Activated T-cell treated with anti-CD3 and anti-CD28 coated beads, Interleukin-2, amount 50 U/mL, for 48 hours (primary cell): Measurements from ENCODE around the gene ABCG8.
"Not testable (repeated sequence)": the region's sequence is repeated elsewhere in the genome, so short reads cannot be mapped to it uniquely, and the experiment has no call there.

Source experiments
- DNase-seq, 2 experiments: peaks; one replicate each; pipeline ENCODE4 v3.0.0-alpha.2; 2020

The ABCG8 gene

DNA sequence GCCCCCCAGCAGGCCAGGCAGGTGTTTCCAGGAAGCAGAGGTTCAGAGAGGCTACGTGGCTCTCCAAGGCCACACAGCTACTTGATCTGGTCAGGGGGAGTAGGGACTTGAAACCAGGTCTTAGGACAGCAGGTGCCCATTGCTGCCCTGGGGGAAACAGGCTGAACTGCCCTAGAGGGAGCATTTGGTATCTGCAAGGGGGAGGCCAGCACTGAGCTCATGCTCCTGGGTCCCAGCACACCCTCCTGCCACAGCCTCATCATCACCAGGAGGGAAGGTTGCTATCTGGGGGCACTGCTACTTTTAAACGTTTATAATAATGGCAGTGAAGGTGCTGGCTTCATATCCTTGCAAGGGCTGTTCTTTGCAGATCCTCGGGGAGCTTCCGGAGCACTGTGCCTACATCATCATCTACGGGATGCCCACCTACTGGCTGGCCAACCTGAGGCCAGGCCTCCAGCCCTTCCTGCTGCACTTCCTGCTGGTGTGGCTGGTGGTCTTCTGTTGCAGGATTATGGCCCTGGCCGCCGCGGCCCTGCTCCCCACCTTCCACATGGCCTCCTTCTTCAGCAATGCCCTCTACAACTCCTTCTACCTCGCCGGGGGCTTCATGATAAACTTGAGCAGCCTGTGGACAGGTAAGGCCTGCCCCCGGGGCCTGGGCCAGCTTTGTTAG, 36.1 kb downstream of the ABCG8 start:
- DNase-seq: no peak

DNA sequence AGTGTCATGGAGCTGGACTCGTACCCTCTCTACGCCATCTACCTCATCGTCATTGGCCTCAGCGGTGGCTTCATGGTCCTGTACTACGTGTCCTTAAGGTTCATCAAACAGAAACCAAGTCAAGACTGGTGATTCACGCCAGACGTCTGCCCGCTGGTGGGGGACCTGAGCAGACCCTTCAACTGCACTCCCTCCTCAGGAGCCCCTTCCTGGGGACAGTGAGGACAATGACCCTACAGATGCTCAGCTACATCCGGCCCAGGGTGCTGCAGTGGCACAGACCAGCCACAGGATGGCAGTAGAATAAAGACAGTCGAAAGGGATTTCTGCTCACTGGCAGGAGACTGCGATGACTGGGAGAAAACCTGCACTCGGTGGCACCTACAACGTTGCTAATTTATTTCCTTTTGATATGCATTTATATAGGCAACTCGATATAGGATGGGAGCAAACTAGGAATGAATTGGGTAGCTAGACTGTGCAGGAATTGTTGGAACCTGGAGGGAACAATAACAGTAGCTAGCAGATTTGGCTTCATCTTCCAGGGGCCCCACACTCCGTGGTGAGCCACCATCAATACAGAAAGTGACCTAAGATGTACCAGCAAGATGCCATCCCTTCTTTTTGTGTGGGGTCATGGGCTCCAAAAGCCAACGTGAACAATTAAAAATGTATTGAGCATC, 39.2 kb downstream of the ABCG8 start:
- DNase-seq: peak; percentile 87

DNA sequence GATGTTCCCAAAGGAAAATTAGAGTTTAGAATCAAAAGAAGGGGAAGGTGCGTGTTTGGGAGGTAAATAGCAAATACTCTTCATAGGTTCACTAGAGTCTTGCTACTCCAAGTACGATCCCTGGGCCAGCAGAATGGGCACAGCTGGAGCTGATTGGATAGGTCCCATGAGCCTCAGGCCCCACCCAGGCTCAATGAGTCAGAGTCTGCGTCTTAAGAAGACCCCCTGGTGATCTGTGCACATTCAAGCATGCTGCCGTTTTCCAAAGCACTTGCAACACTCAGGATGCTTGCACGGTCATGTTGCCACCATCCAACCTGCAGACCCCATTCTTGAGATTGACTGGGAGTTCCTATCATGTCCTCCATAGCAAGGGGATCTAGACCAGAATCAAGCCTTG, 40.5 kb downstream of the ABCG8 start:
- no peak for DNase-seq

DNA sequence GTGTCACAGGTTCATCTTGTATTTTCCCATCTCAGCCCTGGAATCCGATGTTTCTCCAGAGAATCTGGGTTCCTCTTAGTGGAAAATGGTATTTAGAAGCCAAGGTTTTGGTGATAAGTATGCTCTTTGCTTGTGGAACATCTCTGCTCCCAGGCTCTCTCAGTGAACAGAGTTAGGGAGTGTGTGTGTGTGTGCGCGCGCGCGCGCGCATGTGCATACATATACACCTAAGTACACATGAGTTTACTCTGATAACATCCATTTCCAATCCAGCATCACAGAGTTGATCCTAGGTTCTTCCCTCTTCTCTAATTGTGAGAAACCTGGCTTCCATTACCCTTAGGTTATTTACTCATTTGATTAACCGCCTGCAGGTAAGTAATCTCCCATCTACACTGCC, 41.7 kb downstream of the ABCG8 start:
- DNase-seq: no peak

DNA sequence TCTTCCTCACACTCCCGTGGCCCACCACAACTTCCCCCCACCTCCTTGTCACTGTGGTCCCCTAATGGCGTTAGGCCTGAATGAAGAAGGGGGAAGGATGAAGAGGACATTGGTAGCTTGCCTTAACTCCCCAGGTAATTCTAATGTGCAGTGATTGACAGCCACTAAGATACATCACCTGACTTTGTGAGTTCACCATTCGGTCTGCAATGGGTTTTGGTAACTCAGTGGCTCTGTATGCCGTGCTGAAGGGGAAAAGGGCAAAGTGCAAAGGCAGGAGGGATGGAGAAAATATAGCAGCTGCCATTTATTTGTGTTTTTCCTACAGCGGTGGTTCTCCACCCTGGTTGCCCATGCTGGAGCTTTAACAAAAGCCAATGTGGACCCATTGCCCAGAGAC, 42.2 kb downstream of the ABCG8 start:
- no peak for DNase-seq

DNA sequence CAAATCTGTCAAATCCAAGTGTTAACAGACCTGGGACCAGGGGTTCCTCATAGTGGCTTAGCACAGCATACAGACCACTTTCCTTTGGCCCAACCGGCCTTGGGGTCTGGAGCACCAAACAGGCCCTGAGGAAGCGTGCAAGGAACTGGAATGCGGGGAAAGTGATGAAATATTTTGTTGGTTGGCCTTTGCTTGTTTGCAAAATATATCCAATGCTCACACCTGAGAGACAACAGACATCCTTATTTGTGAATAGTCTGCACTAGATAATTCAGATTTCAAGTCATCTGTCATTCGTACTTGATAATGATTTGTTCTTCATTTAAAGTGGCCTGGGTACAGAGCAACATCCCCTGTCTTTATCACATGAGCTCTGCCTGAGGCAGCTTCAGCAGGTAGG, 43.5 kb downstream of the ABCG8 start:
- DNase-seq: no peak

DNA sequence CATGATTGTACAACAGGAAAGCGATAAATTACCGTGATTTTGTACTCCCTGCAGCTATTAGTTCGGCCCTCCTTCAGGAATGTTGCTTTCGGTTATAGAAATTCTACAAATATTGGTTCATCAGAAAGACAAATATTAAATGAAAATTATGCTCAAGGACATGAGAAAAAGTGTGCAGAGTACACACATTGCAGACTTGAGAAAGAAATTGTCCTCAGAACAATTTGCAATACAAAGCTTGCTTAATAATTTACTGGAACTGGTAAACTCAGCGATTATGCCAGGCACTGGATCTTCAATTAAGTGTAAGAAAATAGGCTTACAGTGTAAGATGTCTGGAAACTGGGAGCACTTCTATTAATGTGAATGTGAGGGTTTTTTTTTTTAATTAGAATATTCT, 45.9 kb downstream of the ABCG8 start:
- no peak for DNase-seq

DNA sequence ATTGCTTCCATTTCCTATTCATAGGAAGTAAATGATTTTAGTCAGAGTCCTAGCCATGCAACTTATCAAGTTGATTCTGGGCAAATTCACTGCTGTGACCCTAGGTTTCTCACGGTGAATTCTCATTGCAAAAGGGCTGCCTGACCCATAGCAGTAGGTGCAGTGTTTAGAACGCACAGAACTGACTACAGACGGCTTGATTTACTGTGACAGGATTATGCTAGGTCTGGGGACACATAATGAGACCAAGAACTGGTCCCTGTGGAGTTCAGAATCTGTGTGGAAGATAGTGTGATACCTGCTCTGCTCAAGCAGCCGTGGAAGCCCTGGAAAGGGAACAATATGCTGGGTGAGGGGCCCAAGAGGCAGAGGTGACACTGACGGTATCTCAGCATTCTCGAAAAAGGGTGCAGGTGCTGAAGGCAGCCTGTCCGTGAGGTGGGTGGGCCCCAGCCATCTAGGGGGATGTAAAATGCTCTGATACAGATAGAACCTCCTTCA, 46.4 kb downstream of the ABCG8 start:
- DNase-seq: no peak

DNA sequence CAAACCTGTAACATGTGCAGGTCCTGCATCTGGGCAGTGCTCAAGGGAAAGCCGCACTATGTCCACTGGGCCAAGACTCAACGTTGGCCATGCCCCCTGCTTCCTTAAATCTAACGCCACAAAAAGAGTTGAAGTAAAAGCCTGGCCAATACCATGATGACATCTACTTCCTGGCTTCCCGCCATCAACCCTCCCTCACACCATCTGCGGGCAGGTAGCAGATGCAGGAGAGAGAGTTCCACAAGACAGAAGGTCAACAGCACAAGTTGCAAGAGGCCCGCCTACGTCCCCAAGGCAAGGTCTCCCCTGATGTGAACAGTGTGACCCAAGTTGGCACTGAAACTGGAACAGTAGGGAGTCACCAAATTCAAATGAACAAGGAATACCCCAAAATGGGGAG, 48.4 kb downstream of the ABCG8 start:
- DNase-seq: no peak

DNA sequence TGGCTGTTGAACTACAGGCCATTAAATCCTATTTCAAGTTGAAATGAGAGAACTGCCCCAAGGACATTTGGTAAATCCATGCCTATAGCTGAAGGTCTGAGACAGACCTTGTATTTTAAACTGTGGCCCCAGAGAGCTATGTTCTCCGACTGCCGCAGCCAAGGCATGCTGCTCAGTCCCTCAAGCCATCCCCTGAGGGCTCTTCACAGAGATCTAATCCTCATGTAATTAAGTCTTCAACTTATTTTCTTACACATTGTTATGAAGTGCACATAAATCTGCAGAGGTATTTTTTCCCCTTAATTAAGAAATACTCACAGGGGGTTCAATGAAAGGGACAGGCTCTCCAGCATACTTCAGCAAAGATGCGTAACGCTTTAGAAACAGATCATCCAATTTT, 50.6 kb downstream of the ABCG8 start:
- DNase-seq: no peak

DNA sequence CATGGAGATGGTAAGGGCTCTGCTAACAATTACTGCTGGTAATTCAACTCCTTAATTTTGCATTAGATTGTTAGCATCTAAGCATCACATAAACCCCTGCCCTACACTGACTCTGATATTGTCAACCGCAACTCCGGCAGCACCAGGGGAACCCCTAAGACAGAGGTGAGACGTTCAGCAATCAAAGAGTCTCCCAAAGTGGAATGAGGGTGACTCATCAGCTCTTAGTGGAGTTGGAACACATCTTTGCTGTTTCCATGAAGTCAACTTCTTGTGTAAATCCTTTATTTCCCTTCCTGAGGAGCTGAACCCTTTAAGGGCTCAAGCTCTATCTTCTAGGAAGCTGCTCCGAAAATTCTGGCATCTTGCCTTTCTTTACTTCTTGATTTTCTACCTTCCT, 52.1 kb downstream of the ABCG8 start:
- DNase-seq: no peak

DNA sequence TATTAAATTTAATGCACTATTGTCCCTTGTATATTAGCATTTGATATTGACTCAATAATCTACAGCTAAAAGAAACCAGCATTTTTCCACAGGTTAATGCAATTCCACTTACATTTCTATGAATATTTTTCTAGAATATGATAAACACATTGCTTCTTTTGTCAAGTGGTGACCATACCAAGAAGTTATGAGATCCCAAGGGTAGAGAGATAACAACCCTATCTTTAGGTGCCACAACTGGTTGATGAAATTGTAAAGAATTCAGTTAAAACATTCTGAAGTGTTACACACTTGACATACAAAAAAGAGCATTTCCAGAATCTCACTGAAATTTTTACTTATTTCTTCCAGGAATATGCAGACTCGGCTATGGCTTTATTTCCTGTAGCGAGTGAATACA, 56.0 kb downstream of the ABCG8 start:
- DNase-seq: no peak

DNA sequence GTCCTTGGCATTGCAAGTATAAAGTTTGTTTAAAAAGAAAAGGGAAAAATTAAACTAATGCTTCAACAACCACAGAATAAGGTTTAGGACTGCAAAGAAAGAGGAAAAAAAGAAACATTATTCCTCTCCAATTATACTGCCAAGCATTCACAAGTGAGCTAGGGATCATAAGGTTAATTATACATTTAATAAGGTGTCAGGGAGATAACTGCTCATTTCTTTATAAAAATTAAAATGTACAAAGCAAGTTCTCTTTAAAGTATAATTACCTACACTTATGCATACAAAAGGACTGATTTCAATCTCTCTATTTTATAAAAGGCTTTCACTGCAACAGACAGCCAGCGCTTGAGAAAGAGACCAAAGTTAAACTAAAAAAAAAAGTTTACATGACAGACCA, 58.1 kb downstream of the ABCG8 start:
- no peak for DNase-seq

DNA sequence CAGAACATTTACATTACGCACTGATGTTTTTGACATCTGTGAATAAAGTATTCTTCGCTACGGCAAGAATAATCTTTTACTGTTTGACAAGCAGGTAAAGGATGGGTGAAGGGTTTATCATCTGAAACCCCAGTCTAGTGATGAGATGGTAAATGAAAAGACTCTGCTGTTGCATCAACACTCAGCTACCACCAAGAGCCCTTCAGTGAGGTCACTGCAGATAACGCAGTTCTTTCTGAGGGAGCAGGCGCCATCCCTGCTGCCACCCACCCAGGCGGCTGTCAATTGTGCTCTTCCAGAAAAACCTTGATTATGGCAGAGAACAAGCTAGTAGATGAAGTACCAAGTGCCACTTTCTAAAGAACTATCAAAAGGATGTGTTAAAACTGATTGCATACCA, 58.7 kb downstream of the ABCG8 start:
- DNase-seq: no peak

DNA sequence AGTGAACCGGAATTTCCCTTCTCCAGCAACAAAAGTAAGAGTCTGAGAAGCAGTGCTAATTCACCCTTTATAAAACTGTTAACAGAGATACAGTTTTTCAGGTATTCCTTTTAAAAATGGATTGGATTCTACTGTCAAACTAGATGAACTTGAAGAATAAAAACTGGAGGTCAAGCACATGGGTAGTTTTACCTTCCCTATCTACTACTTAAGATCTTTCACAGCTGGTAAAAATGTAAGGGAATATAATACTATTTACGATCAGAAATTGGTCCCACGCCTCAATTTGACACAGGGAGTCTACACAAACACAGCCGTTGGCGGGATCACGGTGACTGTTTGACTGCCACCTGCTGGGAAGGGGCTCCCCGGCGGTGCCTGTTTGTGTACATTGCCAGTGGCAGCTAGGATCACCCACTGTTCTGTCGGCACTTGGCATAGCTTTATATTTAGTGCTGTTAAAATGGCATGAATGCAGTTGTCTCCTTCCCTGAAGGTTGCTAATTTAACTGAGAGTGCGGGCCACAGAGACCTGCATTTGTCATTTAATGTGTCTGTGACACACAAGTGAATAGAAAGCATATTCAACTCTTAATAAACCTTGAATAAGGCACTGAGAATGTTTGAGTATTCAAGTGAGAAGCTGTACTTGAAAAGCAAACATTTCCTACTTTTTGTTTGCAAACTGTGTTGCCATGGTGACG, 59.5 kb downstream of the ABCG8 start:
- no peak for DNase-seq

DNA sequence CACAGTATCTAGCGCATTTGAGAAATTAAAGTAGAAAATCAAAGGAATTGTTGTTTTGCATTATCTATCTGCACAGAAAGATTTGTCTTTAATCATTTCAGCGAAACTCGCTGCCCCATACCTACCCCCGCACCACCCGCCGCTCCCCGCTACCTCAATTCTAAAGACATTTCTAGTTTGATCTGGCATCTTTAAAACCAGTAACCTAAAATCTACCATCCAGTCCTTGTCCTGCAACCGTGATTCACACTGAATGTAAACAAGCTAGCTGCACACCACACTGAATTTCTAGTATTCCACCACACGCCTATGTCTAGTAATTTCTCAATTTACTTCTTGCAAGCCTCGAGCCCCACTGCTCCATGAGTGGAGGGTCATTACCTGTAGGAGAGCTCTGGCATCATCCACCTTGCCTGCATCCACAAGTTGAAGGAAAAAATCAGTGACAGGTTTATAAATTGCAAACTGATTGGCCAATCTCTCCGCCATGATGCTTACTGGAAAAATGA, 60.1 kb downstream of the ABCG8 start:
- no peak for DNase-seq

DNA sequence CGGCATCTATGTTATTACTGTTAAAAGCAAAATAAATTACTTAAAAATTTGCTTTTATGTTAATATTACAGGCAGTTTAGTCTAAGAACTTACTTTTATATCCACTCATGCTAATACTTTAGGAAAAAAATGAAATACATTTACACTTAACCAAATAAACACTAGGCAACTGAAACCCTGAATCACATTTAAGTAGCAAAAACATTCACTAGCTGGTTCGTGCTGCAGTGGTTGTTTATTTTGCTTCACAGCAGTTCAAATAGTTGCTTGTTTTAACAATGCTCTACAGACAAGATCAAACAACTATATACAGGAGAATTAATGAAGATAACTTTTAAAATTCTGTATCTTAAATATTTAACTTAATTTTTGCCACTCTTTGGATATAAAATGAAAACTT, 60.8 kb downstream of the ABCG8 start:
- no peak for DNase-seq

DNA sequence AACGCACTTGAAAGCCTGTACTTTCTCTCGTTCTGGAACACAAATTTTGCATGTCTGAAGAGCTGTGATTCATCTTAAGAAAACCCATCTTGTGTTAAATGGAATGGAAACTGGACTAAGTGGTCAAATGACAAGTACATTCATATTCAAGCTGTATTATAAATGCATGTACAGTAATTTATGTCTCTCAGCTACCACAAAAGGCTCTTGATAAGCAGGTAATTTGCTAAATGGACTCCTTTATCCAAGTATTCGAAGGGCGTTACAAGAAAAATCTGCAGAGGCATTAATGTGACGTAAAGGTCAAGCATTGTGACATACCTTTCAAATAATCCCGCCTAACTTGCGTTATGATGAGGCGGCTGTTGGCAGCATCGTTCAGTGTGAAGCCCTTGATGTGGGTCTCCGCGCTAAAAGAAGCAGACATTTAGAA, 66.6 kb downstream of the ABCG8 start:
- no peak for DNase-seq

DNA sequence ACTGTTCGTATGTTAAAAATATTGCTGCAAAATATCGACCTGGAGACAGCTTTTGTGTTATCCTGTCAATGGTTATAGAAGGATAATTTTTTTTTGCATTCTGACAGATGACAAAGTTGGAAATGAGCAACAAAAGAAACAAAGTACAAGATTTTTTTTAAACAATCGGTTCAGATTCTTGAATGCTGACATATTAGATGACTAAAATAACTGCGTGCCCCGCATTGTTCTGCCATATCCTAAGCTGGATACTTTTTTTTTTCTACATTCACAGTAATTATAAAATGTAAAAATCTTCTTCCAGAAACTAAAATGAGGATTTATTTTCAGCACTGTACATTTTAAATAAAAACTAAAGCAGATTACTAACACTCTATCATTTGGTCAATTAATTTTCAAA, 67.1 kb downstream of the ABCG8 start:
- DNase-seq: no peak

DNA sequence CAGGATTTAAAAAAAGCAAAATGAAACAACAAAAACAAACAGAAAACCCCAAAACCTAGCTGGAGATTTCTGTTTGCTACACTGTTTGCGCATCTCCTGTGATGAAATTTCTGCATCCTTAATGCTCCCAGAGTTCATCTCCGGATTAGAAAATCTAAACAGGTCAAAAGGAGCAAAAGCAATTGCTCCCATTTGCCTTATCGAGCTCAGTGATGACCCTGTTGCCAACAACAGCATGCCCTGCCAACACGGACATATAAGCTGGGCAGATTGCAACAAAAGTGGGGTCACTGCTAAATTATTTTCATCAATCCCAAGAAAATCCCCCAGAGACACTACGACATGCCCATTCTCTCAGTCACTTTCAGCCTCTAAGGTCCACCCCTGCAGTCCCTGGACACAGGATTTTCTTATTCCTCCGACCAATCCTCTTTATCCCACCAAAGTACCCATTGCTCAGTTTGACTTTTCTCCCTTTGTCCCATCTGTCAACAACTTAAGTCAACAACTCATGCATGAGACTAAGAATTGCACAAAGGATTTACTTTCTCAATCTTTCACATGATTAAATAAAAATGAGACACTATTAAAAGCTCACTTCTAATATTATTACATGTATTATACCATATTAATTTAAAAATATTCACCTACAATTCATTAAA, 67.8 kb downstream of the ABCG8 start:
- DNase-seq: no peak

DNA sequence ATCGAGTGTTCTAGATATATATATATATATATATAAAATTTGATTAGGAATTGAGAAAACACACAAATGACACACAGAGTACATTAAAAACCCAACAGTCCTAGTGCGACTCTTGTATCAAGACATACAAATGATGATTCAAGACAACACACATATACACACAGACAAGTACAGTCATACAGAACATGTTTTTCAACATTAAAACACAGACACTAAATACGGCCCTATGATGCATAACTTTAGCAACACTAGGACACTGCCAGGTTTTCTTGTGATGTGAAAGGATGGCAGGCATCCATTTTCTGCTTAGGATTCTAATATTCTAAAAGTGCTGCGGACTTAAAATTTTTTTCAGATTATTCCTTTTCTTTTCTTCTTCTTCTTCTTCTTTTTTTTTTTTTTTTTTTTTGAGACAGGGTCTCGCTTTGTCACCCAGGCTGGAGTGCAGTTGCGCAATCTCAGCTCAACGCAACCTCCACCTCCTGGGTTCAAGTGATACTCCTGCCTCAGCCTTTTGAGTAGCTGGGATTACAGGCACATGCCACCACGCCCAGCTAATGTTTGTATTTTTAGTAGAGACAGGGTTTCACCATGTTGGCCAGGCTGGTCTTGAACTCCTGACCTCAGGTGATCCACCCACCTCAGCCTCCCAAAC, 72.5 kb downstream of the ABCG8 start:
- DNase-seq: not testable (repeated sequence)

DNA sequence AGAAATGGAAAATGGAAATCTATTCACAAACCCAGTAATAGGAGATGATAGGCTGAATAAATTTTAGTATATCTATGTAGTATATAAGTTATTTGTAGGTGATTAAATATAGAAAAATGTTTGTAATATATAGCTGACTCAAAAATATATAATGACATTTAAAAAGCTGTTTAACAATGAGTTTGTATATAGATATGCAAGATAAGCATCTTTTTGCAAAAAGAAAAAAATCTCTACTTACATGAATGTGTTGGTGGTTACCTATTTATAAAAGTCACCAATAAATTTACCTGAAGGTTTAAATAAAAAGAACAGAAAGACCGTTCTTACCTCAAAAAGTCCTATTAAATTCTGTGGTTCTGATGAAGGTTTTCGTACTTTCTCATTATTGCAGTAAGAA, 85.7 kb downstream of the ABCG8 start:
- no peak for DNase-seq

DNA sequence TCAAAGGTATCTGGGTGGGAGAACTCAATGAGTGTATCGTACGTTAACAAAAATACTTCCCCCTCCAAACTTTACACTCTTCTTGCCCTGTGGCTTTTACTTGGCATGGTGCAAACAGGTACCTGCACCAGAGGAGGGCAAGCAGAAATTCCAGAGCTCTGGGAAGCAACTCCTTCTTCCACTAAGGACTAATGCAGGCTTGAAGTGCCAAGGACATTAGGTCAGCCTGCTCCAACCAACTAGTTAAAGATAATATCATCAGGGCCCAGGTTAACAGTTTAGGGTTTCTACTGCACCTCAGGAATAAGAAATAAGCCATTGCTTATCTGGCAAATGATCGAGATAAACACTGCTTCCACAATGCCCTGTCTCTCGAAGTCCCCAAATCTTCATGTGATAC, 86.7 kb downstream of the ABCG8 start:
- DNase-seq: no peak
